SK-N-MC (cell line): ENCODE data around the gene CDK2AP2.

ENCODE experiments used
- EZH2 ChIP-seq: fragments of 200-600 bp; sonication (generic); IDR thresholded peaks from one replicate; pipeline ENCODE4 v1.6.1; 2017; ENCODE audit warnings: antibody characterized with exemption
- FOXP2 ChIP-seq: optimal IDR thresholded peaks from 2 replicates; pipeline ENCODE3; 2011; ENCODE audit warnings: mild to moderate bottlenecking, moderate library complexity; ENCODE audit not compliant: insufficient read depth; ENCODE audit errors: extremely low read length, control extremely low read depth
- POLR2AphosphoS5 ChIP-seq: IDR thresholded peaks from 2 replicates; pipeline ENCODE4 v1.6.1; 2012; ENCODE audit warnings: mild to moderate bottlenecking, low read depth, low read length, borderline replicate concordance

- TF ChIP-seq EZH2 (no peak), POLR2AphosphoS5 (no peak), FOXP2 (no peak)
Observed at GRCh38 chr11:67542169-67542568, 34.2 kb upstream of the CDK2AP2 start.
